IPS-18a (cell line): ENCODE measurements around the gene DNM3.
"Not testable (repeated sequence)": the region's sequence is repeated elsewhere in the genome, so short reads cannot be mapped to it uniquely, and the experiment has no call there.

ENCODE experiments used
- H3K27ac ChIP-seq: one replicate; pipeline ENCODE4 v1.5.1; 2013; ENCODE audit warnings: low read length
- H3K27me3 ChIP-seq: one replicate; pipeline ENCODE4 v1.6.1; 2013; ENCODE audit warnings: mild to moderate bottlenecking, low read length; ENCODE audit not compliant: control insufficient read depth, insufficient read depth
- H3K36me3 ChIP-seq: one replicate; pipeline ENCODE4 v1.6.1; 2013; ENCODE audit warnings: low read depth, low read length; ENCODE audit not compliant: control insufficient read depth
- H3K4me1 ChIP-seq: one replicate; pipeline ENCODE4 v1.6.1; 2013; ENCODE audit warnings: low read depth, low read length; ENCODE audit not compliant: control insufficient read depth
- H3K4me3 ChIP-seq: one replicate; pipeline ENCODE4 v1.5.1; 2013; ENCODE audit warnings: low read length
- H3K9ac ChIP-seq: one replicate; pipeline ENCODE4 v1.6.1; 2013; ENCODE audit warnings: mild to moderate bottlenecking, low read length, moderate library complexity
- H3K9me3 ChIP-seq: one replicate; pipeline ENCODE4 v1.6.1; 2013; ENCODE audit warnings: low read depth, low read length; ENCODE audit not compliant: control insufficient read depth

DNM3 gene

GRCh38 chr1:172055816-172056419 is 214.6 kb downstream of the DNM3 start:
- not testable (repeated sequence) for H3K9ac ChIP-seq, H3K9me3 ChIP-seq, H3K36me3 ChIP-seq, H3K4me3 ChIP-seq, H3K4me1 ChIP-seq, H3K27ac ChIP-seq, H3K27me3 ChIP-seq

GRCh38 chr1:172068334-172068733 is 227.0 kb downstream of the DNM3 start:
- Histone ChIP-seq H3K27ac (no peak overlapping the region), H3K4me3 (no peak overlapping the region), H3K36me3 (no peaks in the 10 kb centered on the region), H3K27me3 (no peaks in the 10 kb centered on the region), H3K9ac (no peak overlapping the region), H3K4me1 (no peaks in the 10 kb centered on the region), H3K9me3 (no peaks in the 10 kb centered on the region)

GRCh38 chr1:172069051-172069450 is 227.8 kb downstream of the DNM3 start:
- no peaks in the 10 kb centered on the region for H3K4me1 ChIP-seq
- H3K4me3 ChIP-seq: no peak overlapping the region
- H3K27me3 ChIP-seq: no peaks in the 10 kb centered on the region
- no peaks in the 10 kb centered on the region for H3K36me3 ChIP-seq
- no peaks in the 10 kb centered on the region for H3K9me3 ChIP-seq
- H3K27ac ChIP-seq: no peak overlapping the region
- no peak overlapping the region for H3K9ac ChIP-seq

DNA sequence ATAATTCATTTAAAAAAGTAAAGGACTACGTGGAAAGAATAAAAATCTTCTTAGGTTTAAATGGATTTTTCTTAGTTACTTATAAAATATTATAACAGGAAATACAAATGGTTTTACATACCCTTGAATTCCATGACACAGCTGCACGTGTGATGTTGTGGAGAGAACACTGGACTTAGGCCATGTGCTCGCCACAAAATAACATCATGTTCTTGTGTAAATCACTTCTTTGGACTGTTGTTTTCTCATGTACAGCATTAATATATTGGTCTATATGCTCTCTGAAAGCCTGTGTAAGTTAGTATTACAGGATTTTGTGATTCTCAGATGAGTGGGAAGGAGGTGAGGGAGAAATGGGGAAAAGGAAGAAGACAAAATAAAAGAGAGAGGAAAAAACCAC is 228.2 kb downstream of the DNM3 start:
- no peaks in the 10 kb centered on the region for H3K4me1 ChIP-seq

DNA sequence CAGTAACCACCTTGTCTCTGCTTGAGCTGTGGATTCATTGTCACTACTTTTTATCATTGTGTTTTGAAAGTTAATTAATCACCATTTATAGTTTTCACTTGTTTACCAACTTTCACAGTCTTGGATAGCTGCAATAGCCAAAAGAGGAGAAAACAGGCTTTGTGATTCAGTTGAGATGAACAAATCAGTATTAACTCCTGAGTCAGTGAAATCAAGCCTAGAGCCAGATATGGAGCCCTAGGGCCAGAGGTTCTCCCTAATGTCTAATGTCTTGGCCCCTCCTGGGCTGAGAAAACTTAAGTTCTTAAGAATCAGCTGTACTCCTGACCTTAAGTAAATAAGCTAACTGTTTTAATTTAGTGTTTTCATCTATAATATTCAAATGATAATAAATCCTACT is 228.8 kb downstream of the DNM3 start:
- Histone ChIP-seq H3K27me3 (no peaks in the 10 kb centered on the region), H3K4me1 (no peaks in the 10 kb centered on the region), H3K4me3 (no peak overlapping the region), H3K9me3 (no peaks in the 10 kb centered on the region), H3K36me3 (no peaks in the 10 kb centered on the region), H3K9ac (no peak overlapping the region), H3K27ac (no peak overlapping the region)

More for the DNA sequence above, 228.2 kb downstream of the DNM3 start:
- no peak overlapping the region for H3K4me3 ChIP-seq
- no peaks in the 10 kb centered on the region for H3K36me3 ChIP-seq
- H3K27me3 ChIP-seq: no peaks in the 10 kb centered on the region
- H3K9ac ChIP-seq: no peak overlapping the region
- no peaks in the 10 kb centered on the region for H3K9me3 ChIP-seq
- no peak overlapping the region for H3K27ac ChIP-seq

GRCh38 chr1:172071746-172072145 is 230.4 kb downstream of the DNM3 start:
- Histone ChIP-seq H3K9me3 (no peaks in the 10 kb centered on the region), H3K4me1 (no peaks in the 10 kb centered on the region), H3K9ac (no peak overlapping the region), H3K4me3 (no peak overlapping the region), H3K27me3 (no peaks in the 10 kb centered on the region), H3K36me3 (no peaks in the 10 kb centered on the region), H3K27ac (no peak overlapping the region)

- not testable (repeated sequence) for H3K36me3 ChIP-seq, H3K9ac ChIP-seq, H3K27me3 ChIP-seq, H3K9me3 ChIP-seq, H3K27ac ChIP-seq, H3K4me3 ChIP-seq, H3K4me1 ChIP-seq
Measured at GRCh38 chr1:172079859-172080258, 238.6 kb downstream of the DNM3 start.

GRCh38 chr1:172083191-172083590 is 241.9 kb downstream of the DNM3 start:
- Histone ChIP-seq H3K4me1 (no peaks in the 10 kb centered on the region), H3K4me3 (no peak overlapping the region), H3K36me3 (no peaks in the 10 kb centered on the region), H3K9me3 (no peaks in the 10 kb centered on the region), H3K27me3 (no peaks in the 10 kb centered on the region), H3K9ac (no peak overlapping the region), H3K27ac (no peak overlapping the region)

DNA sequence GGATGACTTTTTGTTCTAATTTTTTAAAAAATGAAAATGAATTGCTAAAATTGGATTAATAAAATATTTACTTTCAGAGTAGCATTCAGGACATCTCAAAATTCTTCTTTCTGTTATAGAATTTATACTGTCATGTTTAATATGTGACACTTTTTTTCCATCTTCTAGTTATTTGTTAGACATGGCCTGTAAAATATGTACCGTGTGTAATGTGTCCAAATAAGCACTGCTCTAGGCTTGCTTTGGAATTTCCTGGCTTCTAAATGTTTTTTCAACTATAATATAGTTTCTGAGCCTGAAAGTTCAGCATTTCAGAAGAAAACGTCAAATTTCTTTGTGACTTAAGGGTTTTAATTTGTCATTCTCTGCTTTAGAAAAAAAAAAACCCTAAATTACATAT is 243.6 kb downstream of the DNM3 start:
- Histone ChIP-seq H3K4me3 (no peak overlapping the region), H3K27ac (no peak overlapping the region), H3K9ac (no peak overlapping the region), H3K27me3 (no peaks in the 10 kb centered on the region), H3K4me1 (no peaks in the 10 kb centered on the region), H3K9me3 (no peaks in the 10 kb centered on the region), H3K36me3 (no peaks in the 10 kb centered on the region)

GRCh38 chr1:172085317-172085716 is 244.0 kb downstream of the DNM3 start:
- Histone ChIP-seq H3K9ac (no peak overlapping the region), H3K4me3 (no peak overlapping the region), H3K27ac (no peak overlapping the region), H3K4me1 (no peaks in the 10 kb centered on the region), H3K9me3 (no peaks in the 10 kb centered on the region), H3K27me3 (no peaks in the 10 kb centered on the region), H3K36me3 (no peaks in the 10 kb centered on the region)

- no peaks in the 10 kb centered on the region for H3K27me3 ChIP-seq
- H3K4me3 ChIP-seq: no peak overlapping the region
- no peaks in the 10 kb centered on the region for H3K4me1 ChIP-seq
- H3K27ac ChIP-seq: no peak overlapping the region
- H3K9me3 ChIP-seq: no peaks in the 10 kb centered on the region
- H3K36me3 ChIP-seq: no peaks in the 10 kb centered on the region
- no peak overlapping the region for H3K9ac ChIP-seq
Measured at GRCh38 chr1:172086137-172086536, 244.8 kb downstream of the DNM3 start.

GRCh38 chr1:172088256-172088655 is 247.0 kb downstream of the DNM3 start:
- no peaks in the 10 kb centered on the region for H3K9me3 ChIP-seq
- H3K27ac ChIP-seq: no peak overlapping the region
- no peaks in the 10 kb centered on the region for H3K27me3 ChIP-seq
- H3K36me3 ChIP-seq: no peaks in the 10 kb centered on the region
- no peak overlapping the region for H3K4me3 ChIP-seq
- peaks cover 12% of the 10 kb centered on the region for H3K4me1 ChIP-seq
- H3K9ac ChIP-seq: no peak overlapping the region
